ENCODE results near the gene NDST3.

DNA sequence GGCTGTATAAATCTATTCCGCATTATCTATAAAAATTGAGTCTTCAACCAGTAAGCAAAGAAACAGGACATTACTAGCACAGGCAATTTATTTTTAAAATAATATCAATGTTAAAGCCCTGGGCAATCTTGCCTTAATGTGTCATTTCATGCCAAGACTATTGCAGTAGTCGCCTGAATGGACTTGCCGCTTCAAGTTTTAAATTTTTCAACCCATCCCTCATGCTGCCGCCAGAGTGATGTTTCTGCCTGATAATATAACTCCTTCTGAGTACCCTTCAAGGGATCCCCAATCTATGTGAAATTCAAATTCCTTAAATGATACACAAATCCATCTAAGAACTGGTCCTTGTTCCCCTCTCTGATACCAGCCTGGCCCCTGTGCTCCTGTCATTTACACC, 251.6 kb downstream of the NDST3 start:
- no peak for TF ChIP-seq ZNF384 (IDR thresholded peaks at IDR 0.05)
- TF ChIP-seq TARDBP (IDR thresholded peaks at IDR 0.05), result no peak
- no peak for TF ChIP-seq NFRKB (IDR thresholded peaks at IDR 0.05)
- no peak for TF ChIP-seq ARNT (IDR thresholded peaks at IDR 0.05)
- no peak for TF ChIP-seq SP1 (IDR thresholded peaks at IDR 0.05)
- TF ChIP-seq L3MBTL2 (conservative IDR thresholded peaks at IDR 0.05), result no peak
- TF ChIP-seq FOXM1 (IDR thresholded peaks at IDR 0.05; ENCODE audit: borderline replicate concordance), result no peak
- no peak for TF ChIP-seq BHLHE40 (IDR thresholded peaks at IDR 0.05; ENCODE audit: borderline replicate concordance)
